NCI-H82 (cell line): ENCODE measurements around the gene USP17L12.
"Not testable (repeated sequence)": the region's sequence is repeated elsewhere in the genome, so short reads cannot be mapped to it uniquely, and the experiment has no call there.

ENCODE experiments used
- DNase-seq: peaks from one replicate; lab custom pipeline; 2025; lab: John Stamatoyannopoulos, UW

The USP17L12 gene

GRCh38 chr4:9219852-9220251 is at the start of gene USP17L12:
Gene USP17L12, plus strand, starts transcription at chr4:9220152. Its CDS starts 0 bp downstream, at chr4:9220152.
- not testable (repeated sequence) for DNase-seq

GRCh38 chr4:9210357-9210756 is 9.6 kb upstream of the USP17L12 start, which contains the start of gene USP17L10:
Gene USP17L10, plus strand, starts transcription at chr4:9210657. Its CDS starts 0 bp downstream, at chr4:9210657.
- not testable (repeated sequence) for DNase-seq

GRCh38 chr4:9214701-9215100 is 5.3 kb upstream of the USP17L12 start:
- not testable (repeated sequence) for DNase-seq

GRCh38 chr4:9215105-9215504 is 4.8 kb upstream of the USP17L12 start, which contains the start of gene USP17L11:
Gene USP17L11, plus strand, starts transcription at chr4:9215405. Its CDS starts 0 bp downstream, at chr4:9215405.
- not testable (repeated sequence) for DNase-seq

GRCh38 chr4:9224596-9224995 is 4.6 kb downstream of the USP17L12 start, which contains the start of gene USP17L13:
Gene USP17L13, plus strand, starts transcription at chr4:9224896. Its CDS starts 0 bp downstream, at chr4:9224896.
- not testable (repeated sequence) for DNase-seq

GRCh38 chr4:9230249-9230648 is 10.3 kb downstream of the USP17L12 start:
- DNase-seq: not testable (repeated sequence)

GRCh38 chr4:9234085-9234484 is 14.1 kb downstream of the USP17L12 start, which contains the start of gene USP17L15:
Gene USP17L15, plus strand, starts transcription at chr4:9234385. Its CDS starts 0 bp downstream, at chr4:9234385.
- not testable (repeated sequence) for DNase-seq

GRCh38 chr4:9238461-9238860 is 18.5 kb downstream of the USP17L12 start:
- not testable (repeated sequence) for DNase-seq

- not testable (repeated sequence) for DNase-seq
These were observed 23.6 kb downstream of the USP17L12 start, which contains the start of gene USP17L17 for GRCh38 chr4:9243579-9243978. Gene USP17L17, plus strand, starts transcription at chr4:9243879. Its CDS starts 0 bp downstream, at chr4:9243879.

GRCh38 chr4:9247953-9248680 is 28.2 kb downstream of the USP17L12 start, which contains the start of gene USP17L18:
Gene USP17L18, plus strand, starts transcription at chr4:9248630. Its CDS starts 0 bp downstream, at chr4:9248630.
- not testable (repeated sequence) for DNase-seq

- DNase-seq: not testable (repeated sequence)
These were observed 33.1 kb downstream of the USP17L12 start, which contains the start of gene USP17L19 for GRCh38 chr4:9253078-9253477. Gene USP17L19, plus strand, starts transcription at chr4:9253378. Its CDS starts 0 bp downstream, at chr4:9253378.

- not testable (repeated sequence) for DNase-seq
These were observed 37.9 kb downstream of the USP17L12 start, which contains the start of gene USP17L20 for GRCh38 chr4:9257824-9258223. Gene USP17L20, plus strand, starts transcription at chr4:9258124. Its CDS starts 0 bp downstream, at chr4:9258124.

- DNase-seq: not testable (repeated sequence)
These were observed 42.6 kb downstream of the USP17L12 start, which contains the start of gene USP17L21 for GRCh38 chr4:9262572-9262971. Gene USP17L21, plus strand, starts transcription at chr4:9262872. Its CDS starts 0 bp downstream, at chr4:9262872.

GRCh38 chr4:9267319-9267718 is 47.4 kb downstream of the USP17L12 start, which contains the start of gene USP17L22:
Gene USP17L22, plus strand, starts transcription at chr4:9267619. Its CDS starts 0 bp downstream, at chr4:9267619.
- not testable (repeated sequence) for DNase-seq
